Testis (tissue), 2 donors: ENCODE measurements around the gene SOBP.

Experiments used
- CTCF ChIP-seq, 3 experiments: fragments of 450-650 bp in 2 of 3; fragments of 200-600 bp in 1 of 3; sonication (generic) in 1 of 3; IDR thresholded peaks; one replicate each; pipeline ENCODE4 v1.5.1; 2016 to 2019; ENCODE audit warnings: antibody characterized with exemption in 3 of 3, mild to moderate bottlenecking in 2 of 3, moderate library complexity in 1 of 3
- POLR2A ChIP-seq: fragments of 450-650 bp; IDR thresholded peaks from one replicate; pipeline ENCODE4 v1.6.1; 2017; ENCODE audit warnings: antibody characterized with exemption, mild to moderate bottlenecking, moderate library complexity

DNA sequence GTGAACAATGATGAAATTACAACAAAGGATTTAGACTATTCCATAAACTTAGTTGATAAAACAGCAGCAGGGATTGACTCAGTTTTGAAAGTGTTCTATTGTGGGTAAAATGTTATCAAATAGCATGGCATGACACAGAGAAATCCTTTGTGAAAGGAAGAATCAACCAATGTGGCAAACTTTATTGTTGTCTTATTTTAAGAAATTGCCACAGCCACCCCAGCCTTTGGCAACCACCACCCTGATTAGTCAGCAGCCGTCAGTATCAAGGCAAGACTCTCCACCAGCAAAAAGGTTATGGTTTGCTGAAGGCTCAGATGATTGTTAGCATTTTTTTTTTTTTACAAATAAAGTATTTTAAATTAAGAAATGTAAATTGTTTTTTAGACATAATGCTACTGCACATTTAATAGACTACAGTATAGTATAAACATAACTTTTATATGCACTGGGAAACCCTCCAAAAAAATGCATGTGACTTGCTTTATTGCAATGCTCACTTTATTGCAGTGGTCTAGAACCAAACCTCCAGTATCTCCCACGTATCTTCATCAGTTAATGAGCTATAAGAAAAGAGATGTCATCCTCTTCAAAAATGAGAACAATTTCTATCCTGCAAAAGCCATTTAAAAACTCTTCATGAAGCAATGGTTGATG, 162.7 kb downstream of the SOBP start:
- TF ChIP-seq CTCF (IDR thresholded peaks at IDR 0.05) (no peak), POLR2A (no peak)
